Putamen (tissue), 1 donor: ENCODE data around the gene RRAD.

ENCODE experiments used
- DNase-seq: peaks from one replicate; pipeline ENCODE4 v3.0.0-alpha.2; 2016; ENCODE audit warnings: low spot score

Gene RRAD

GRCh38 chr16:66934138-66934838, 9.0 kb upstream of the RRAD start, which contains the start of gene CIAO2B:
Gene CIAO2B (minus strand): TSS chr16:66934402. CDS start chr16:66934364, 38 bp downstream.
- peak; percentile 86 for DNase-seq

DNA sequence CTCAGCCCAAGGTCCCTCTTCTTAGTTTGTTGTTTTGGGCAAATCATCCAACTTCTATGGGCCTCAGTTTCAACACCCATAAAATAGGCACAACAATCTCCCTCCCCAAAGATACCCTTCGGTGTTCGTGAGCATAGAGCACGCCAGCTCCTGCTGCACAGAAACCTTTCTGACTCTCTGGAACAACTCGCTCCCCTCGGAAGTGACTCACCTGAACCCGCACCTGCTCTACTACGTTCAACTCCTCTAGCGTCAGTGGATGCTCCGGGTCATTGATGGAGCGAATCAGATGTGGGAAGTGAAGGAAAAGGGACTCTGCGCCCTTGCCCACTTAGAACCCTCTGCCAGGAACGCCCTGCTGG, 8.4 kb upstream of the RRAD start:
- peak; percentile 22 for DNase-seq

DNA sequence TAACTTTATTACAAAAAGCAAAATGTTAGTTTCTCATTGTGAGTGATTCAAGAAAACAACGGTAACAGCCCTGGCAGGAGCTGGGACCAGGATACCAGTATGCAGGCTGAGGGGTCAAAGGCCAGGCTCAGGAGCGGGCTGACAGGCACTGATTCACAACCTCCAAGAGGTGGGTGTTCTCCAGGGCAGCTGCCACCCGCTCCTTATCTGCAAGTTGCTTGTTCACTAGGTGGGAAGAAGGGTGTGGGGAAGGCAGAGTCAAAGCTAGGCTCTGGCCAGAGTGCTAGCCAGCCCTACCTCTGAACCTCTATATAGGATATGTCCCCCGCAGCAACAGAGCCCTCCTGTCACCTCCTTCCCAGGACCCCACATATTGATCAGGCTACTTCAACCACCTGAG, 6.7 kb upstream of the RRAD start:
- DNase-seq, result no peak

DNA sequence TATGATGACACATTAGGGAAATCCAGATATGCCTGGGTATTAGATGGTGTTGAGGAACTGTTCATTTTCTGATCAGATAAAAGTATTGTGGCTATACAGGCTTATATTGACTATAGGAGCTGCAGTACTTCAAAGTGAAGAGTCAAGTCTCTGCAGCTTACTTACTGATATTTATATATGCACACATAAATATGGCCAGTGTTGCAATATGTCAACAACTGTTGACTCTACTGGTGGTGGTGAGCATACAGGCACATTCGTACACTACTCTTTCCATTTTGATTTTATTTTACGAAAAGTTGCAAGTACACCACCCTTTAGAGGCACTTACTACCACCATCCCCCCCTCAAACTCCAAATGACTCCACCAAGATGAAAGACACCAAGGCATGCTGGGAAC, 6.3 kb upstream of the RRAD start:
- no peak for DNase-seq

- no peak for DNase-seq
Observed at GRCh38 chr16:66930189-66930588, 4.9 kb upstream of the RRAD start.

- no peak for DNase-seq
Observed at GRCh38 chr16:66928702-66929388, 3.5 kb upstream of the RRAD start.

DNA sequence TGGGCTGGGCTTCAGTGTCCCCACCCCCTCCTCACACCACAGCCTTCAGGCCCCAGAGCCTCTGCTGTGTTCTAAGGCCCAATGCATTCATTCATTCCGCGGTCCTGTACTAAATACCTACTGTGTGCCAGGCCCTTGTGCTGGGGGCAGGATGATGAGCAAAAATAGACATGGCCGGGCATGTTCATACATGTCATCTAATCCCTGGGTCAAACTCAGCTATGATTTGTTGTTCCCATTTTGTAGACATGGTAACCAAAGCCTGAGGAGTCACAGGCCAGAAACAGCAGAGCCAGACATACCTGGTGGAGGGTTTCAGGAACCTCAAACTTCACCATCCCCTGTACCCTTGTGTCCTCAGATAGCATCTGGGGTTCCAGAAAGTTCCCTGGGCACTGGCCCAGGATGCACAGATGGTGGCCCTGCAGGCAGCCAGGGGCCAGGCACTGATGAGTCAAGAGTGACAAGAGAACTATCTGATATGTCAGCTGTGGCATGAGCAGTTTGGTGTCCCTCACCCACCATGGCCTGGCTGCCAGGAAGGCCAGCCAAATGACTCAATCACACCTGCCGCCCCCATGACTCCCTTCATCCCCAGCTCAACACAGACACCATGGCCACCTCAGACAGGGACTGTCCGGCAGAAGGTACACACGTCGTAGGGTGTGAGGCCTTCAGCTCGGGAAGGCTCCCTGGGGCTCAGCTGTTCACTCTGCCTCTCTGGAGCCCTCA, 2.7 kb upstream of the RRAD start:
- no peak for DNase-seq

GRCh38 chr16:66926961-66927436, 1.7 kb upstream of the RRAD start:
- DNase-seq, result no peak

- peak; percentile 39 for DNase-seq
Observed at GRCh38 chr16:66926171-66926947, 1.0 kb upstream of the RRAD start.

GRCh38 chr16:66924527-66925321, 611 bp downstream of the RRAD start:
- DNase-seq, result no peak

DNA sequence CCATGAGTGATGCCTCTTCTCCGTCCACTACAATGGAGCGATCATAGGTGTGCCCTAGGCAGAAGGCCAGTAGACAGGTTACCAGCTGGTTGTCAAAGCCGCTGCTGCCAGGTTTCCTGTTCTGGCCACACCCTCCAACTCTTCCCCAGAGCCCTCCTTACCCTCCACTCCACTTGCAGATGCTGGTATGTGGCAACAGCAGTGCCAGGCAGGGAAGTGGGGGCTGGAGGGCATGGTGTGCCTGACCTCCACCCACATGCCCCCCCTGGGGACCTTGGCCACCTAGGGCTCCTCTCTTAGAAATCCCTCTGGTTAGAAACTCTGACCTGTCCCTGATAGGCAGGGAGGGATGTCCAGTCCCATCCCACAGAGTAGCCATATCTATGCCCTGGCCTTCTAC, 1.5 kb downstream of the RRAD start:
- no peak for DNase-seq

- no peak for DNase-seq
Observed at GRCh38 chr16:66923247-66923731, 2.0 kb downstream of the RRAD start.

GRCh38 chr16:66921729-66922450, 3.4 kb downstream of the RRAD start:
- no peak for DNase-seq

DNA sequence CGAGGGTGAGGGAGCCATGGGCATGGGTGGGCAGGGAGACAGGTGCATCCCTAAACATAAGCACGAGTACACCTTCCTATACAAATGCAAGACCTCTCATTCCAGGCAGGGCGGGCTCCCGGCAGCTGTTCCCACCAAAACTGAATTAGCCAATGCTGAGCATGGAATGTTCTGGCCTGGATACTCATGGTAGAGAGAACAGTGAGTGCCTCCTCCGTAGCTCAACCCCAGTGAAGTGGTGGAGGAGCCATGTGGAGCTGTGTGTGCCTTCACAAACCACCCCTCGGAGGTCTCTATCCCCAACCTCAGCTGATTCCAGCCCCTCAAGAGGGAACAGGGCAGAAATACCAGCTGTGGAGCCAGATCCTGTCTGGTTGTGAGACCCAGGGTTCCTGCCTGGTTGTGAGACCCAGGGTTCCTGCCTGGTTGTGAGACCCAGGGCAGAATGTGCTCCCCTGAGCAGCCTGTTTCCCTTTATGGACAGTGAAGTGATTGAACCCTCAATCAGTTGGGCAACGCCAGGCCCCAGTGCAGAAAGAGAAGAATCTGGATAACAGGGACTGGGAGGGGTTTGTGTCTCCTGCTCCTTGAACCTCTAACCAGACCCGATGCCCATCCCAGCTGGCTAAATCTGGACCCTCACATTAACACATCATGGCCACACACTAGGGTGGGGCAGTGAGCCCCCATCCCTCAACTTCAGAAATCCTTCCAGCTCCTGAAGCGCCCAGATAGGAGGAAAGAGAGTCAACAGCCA, 4.2 kb downstream of the RRAD start:
- DNase-seq, result no peak

GRCh38 chr16:66920299-66920590, 5.1 kb downstream of the RRAD start:
- no peak for DNase-seq

DNA sequence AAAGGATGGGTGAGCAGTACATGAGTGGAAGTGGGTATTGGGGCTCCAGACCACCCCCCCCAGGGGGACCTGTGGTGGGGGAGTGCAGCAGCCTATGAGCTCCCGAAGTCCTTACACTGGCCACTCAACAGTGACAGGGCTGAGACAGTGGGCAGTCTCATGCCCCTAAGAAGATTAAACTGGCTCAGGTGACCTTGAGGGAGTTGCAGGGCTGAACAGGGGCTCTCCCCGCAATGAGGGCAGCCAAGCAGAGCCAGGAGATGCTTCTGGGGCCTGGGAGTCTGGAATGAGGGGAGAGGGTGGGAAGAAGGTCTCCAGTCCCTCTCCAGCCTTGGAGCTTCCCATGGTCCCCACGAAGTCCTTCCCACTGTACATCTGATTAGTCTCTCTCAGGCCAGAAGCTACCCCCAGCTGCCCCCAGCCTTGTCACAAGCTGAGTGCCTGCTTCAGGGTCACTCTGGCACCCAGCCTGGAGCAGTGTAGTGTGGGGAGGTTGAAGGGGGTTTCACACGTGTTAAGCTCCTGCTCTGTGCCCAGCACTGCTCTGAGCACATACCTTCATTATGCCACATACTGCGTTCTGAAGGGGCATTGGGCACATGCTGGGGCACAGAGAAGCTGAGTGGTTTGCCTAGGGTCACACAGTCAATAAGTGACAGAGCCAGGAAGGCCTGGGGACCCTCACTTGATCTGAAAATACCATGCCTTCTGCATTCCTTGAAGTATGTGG, 5.6 kb downstream of the RRAD start:
- DNase-seq, result no peak

- no peak for DNase-seq
Observed at GRCh38 chr16:66918803-66919568, 6.3 kb downstream of the RRAD start, which contains the start of gene CDH16. Gene CDH16 (minus strand): TSS chr16:66918885. CDS start chr16:66918065, 820 bp downstream.

GRCh38 chr16:66918355-66918754, 7.0 kb downstream of the RRAD start:
- DNase-seq, result no peak
